Tibial nerve (tissue), 4 donors: Measurements from ENCODE around the gene GABRG3.
"Not testable (repeated sequence)": the region's sequence is repeated elsewhere in the genome, so short reads cannot be mapped to it uniquely, and the experiment has no call there.

Source experiments
- CTCF ChIP-seq, 5 experiments: fragments of 200-600 bp in 3 of 5; fragments of 450-650 bp in 2 of 5; sonication (generic) in 3 of 5; IDR thresholded peaks; one replicate each; pipeline ENCODE4 v1.5.1; 2016 to 2019; ENCODE audit warnings: antibody characterized with exemption in 5 of 5, mild to moderate bottlenecking in 3 of 5, moderate library complexity in 2 of 5
- EP300 ChIP-seq, 2 donors: sonication (generic); formaldehyde crosslinking; IDR thresholded peaks; one replicate each; pipeline ENCODE4 v1.6.1; 2017; ENCODE audit warnings: antibody characterized with exemption in 2 of 2, mild to moderate bottlenecking in 1 of 2
- POLR2A ChIP-seq, 2 donors: fragments of 450-650 bp; IDR thresholded peaks; one replicate each; pipeline ENCODE4 v1.6.1; 2017; ENCODE audit warnings: antibody characterized with exemption in 2 of 2, mild to moderate bottlenecking in 2 of 2, moderate library complexity in 2 of 2

GRCh38 chr15:27191515-27191914, 220.5 kb downstream of the GABRG3 start:
- TF ChIP-seq POLR2A, EP300, CTCF (IDR thresholded peaks at IDR 0.05): not testable (repeated sequence)
